Activated naive CD8-positive, alpha-beta T cell treated with anti-CD3 and anti-CD28 coated beads, Interleukin-2, amount 10 ng/mL, durations not matched to agents 7 days and 5 days (primary cell): ENCODE results near the gene TOB2. TPM values are rescaled to one million over a fixed set of nuclear protein-coding genes. Genes with fewer than 3 reads are reported as not detected.
A peak's percentile ranks its signal among the peaks of the same experiment; 100 is the strongest.
"Not testable (repeated sequence)": the region's sequence is repeated elsewhere in the genome, so short reads cannot be mapped to it uniquely, and the experiment has no call there.

ENCODE experiments used
- ATAC-seq: fragments of 150-1000 bp; cut with Tn5 transposase; one replicate; pipeline ENCODE4 v1.10.0; 2021; ENCODE audit warnings: low read depth, moderate library complexity
- POLR2A ChIA-PET: fragments of 350-600 bp; sonication (Branson Sonifier 250); formaldehyde crosslinking; loops from one replicate; lab custom pipeline; 2021; ENCODE audit warnings: antibody characterized with exemption; lab: Charles Lee
- DNase-seq: peaks from one replicate; pipeline ENCODE4 v3.0.0; 2021
- H3K27ac Mint-ChIP-seq: one replicate; pipeline ENCODE4 v1.8.0; 2022; ENCODE audit warnings: mild to moderate bottlenecking, mixed read lengths
- H3K27me3 Mint-ChIP-seq: one replicate; pipeline ENCODE4 v1.8.0; 2022; ENCODE audit warnings: mild to moderate bottlenecking, moderate library complexity, mixed read lengths
- H3K36me3 Mint-ChIP-seq: one replicate; pipeline ENCODE4 v1.8.0; 2021; ENCODE audit warnings: mild to moderate bottlenecking, mixed read lengths
- H3K4me1 Mint-ChIP-seq: one replicate; pipeline ENCODE4 v1.8.0; 2021; ENCODE audit warnings: mixed read lengths
- H3K4me3 Mint-ChIP-seq: one replicate; pipeline ENCODE4 v1.8.0; 2022; ENCODE audit warnings: mild to moderate bottlenecking, moderate library complexity, mixed read lengths
- H3K9me3 Mint-ChIP-seq: one replicate; pipeline ENCODE4 v1.8.0; 2021; ENCODE audit warnings: mixed read lengths
- total RNA-seq, 2 experiments: library from RNA; stranded (reverse); gene quantifications; one replicate each; pipeline ENCODE4 v1.2.3, GENCODE V29; 2021

TOB2 gene
- total RNA-seq, 2 experiments from 2014 or later: 35.7 to 35.9 TPM

- DNase-seq: no peak
- no peaks in the 10 kb centered on the region for H3K9me3 Mint-ChIP-seq
- H3K27me3 Mint-ChIP-seq: no peaks in the 10 kb centered on the region
- POLR2A ChIA-PET: interaction anchor here (1.1 kb wide), 1 partner anchor 61 kb away, joined by 6 read pairs; the partner anchor contains the start of gene PHF5A
- H3K4me3 Mint-ChIP-seq: no peak overlapping the region
- no peak overlapping the region for H3K27ac Mint-ChIP-seq
- H3K36me3 Mint-ChIP-seq: no peaks in the 10 kb centered on the region
- H3K4me1 Mint-ChIP-seq: peaks cover 17% of the 10 kb centered on the region
- ATAC-seq: no peak
These were observed 39.2 kb downstream of the TOB2 start for GRCh38 chr22:41407433-41407832.

- no peaks in the 10 kb centered on the region for H3K36me3 Mint-ChIP-seq
These were observed 40.2 kb downstream of the TOB2 start for GRCh38 chr22:41406410-41406809.

GRCh38 chr22:41405588-41405987 lies 41.0 kb downstream of the TOB2 start:
- POLR2A ChIA-PET: interaction anchor here (0.5 to 1.4 kb wide), 3 partner anchors 41 to 122 kb away, joined by 3 to 4 read pairs (median 4); partner anchors contain the start of gene TOB2
- Mint-ChIP-seq H3K27ac (peak overlapping the region; percentile 78), H3K4me1 (peaks cover 7% of the 10 kb centered on the region), H3K4me3 (no peak overlapping the region), H3K27me3 (no peaks in the 10 kb centered on the region), H3K9me3 (no peaks in the 10 kb centered on the region), H3K36me3 (no peaks in the 10 kb centered on the region)
- peak; percentile 37 for DNase-seq
- no peak for ATAC-seq

More at GRCh38 chr22:41406410-41406809, 40.2 kb downstream of the TOB2 start:
- Mint-ChIP-seq H3K4me1 (peaks cover 11% of the 10 kb centered on the region), H3K27me3 (no peaks in the 10 kb centered on the region), H3K9me3 (no peaks in the 10 kb centered on the region), H3K4me3 (no peak overlapping the region), H3K27ac (peak overlapping the region; percentile 71)
- POLR2A ChIA-PET: no interaction called here
- no peak for ATAC-seq
- no peak for DNase-seq

- POLR2A ChIA-PET: interaction anchor here (1.2 to 2.4 kb wide), 5 partner anchors 42 to 123 kb away, joined by 5 to 15 read pairs (median 12); partner anchors contain the start of genes ACO2, PHF5A and TOB2
- Mint-ChIP-seq H3K9me3 (no peaks in the 10 kb centered on the region), H3K27me3 (no peaks in the 10 kb centered on the region), H3K36me3 (no peaks in the 10 kb centered on the region), H3K27ac (peak overlapping the region; percentile 70), H3K4me1 (peaks cover 5% of the 10 kb centered on the region), H3K4me3 (peak overlapping the region; percentile 49)
- ATAC-seq (peak; percentile 99), DNase-seq (peak; percentile 81)
These were observed 42.9 kb downstream of the TOB2 start for GRCh38 chr22:41403532-41404318.

- POLR2A ChIA-PET: interaction anchor here (1.2 to 2.4 kb wide), 3 partner anchors 45 to 124 kb away, joined by 12 to 15 read pairs (median 13); partner anchors contain the start of genes ACO2, PHF5A and TOB2
- H3K27ac Mint-ChIP-seq, DNase-seq, H3K4me1 Mint-ChIP-seq, ATAC-seq, H3K36me3 Mint-ChIP-seq, H3K4me3 Mint-ChIP-seq, H3K9me3 Mint-ChIP-seq, H3K27me3 Mint-ChIP-seq: not testable (repeated sequence)
These were observed 43.8 kb downstream of the TOB2 start for GRCh38 chr22:41402851-41403250.

- POLR2A ChIA-PET: interaction anchor here (1.3 kb wide), 1 partner anchor 46 kb away, joined by 3 read pairs; no protein-coding TSS in a partner anchor
- H3K4me3 Mint-ChIP-seq: no peak overlapping the region
- no peaks in the 10 kb centered on the region for H3K27me3 Mint-ChIP-seq
- no peaks in the 10 kb centered on the region for H3K36me3 Mint-ChIP-seq
- peaks cover 5% of the 10 kb centered on the region for H3K4me1 Mint-ChIP-seq
- H3K9me3 Mint-ChIP-seq: no peaks in the 10 kb centered on the region
- H3K27ac Mint-ChIP-seq: no peak overlapping the region
- ATAC-seq (no peak), DNase-seq (no peak)
These were observed 44.6 kb downstream of the TOB2 start for GRCh38 chr22:41401781-41402648.

- Mint-ChIP-seq H3K27ac (no peak overlapping the region), H3K4me1 (peaks cover 3% of the 10 kb centered on the region), H3K27me3 (no peaks in the 10 kb centered on the region), H3K9me3 (no peaks in the 10 kb centered on the region), H3K4me3 (no peak overlapping the region), H3K36me3 (no peaks in the 10 kb centered on the region)
- DNase-seq (no peak), ATAC-seq (no peak)
- POLR2A ChIA-PET: no interaction called here
These were observed 47.7 kb downstream of the TOB2 start for GRCh38 chr22:41398921-41399320.

GRCh38 chr22:41397143-41397811 lies 49.3 kb downstream of the TOB2 start:
- DNase-seq (no peak), ATAC-seq (no peak)
- H3K4me3 Mint-ChIP-seq: no peak overlapping the region
- no peaks in the 10 kb centered on the region for H3K36me3 Mint-ChIP-seq
- no peaks in the 10 kb centered on the region for H3K9me3 Mint-ChIP-seq
- POLR2A ChIA-PET: no interaction called here
- H3K27me3 Mint-ChIP-seq: no peaks in the 10 kb centered on the region
- H3K27ac Mint-ChIP-seq: no peak overlapping the region
- H3K4me1 Mint-ChIP-seq: no peaks in the 10 kb centered on the region

GRCh38 chr22:41395531-41396240 lies 50.9 kb downstream of the TOB2 start:
- POLR2A ChIA-PET: no interaction called here
- no peak for ATAC-seq
- H3K36me3 Mint-ChIP-seq: peaks cover 4% of the 10 kb centered on the region

GRCh38 chr22:41394012-41394356 lies 52.6 kb downstream of the TOB2 start:
- DNase-seq: no peak
- no peak for ATAC-seq
- Mint-ChIP-seq H3K4me3 (no peak overlapping the region), H3K27me3 (no peaks in the 10 kb centered on the region), H3K4me1 (peaks cover 3% of the 10 kb centered on the region), H3K9me3 (no peaks in the 10 kb centered on the region), H3K36me3 (peaks cover 4% of the 10 kb centered on the region), H3K27ac (no peak overlapping the region)
- POLR2A ChIA-PET: no interaction called here

More at GRCh38 chr22:41395531-41396240, 50.9 kb downstream of the TOB2 start:
- H3K4me1 Mint-ChIP-seq: peaks cover 3% of the 10 kb centered on the region
- no peak overlapping the region for H3K4me3 Mint-ChIP-seq
- no peaks in the 10 kb centered on the region for H3K9me3 Mint-ChIP-seq
- DNase-seq: no peak
- H3K27ac Mint-ChIP-seq: no peak overlapping the region
- H3K27me3 Mint-ChIP-seq: no peaks in the 10 kb centered on the region

GRCh38 chr22:41387341-41387740 lies 59.3 kb downstream of the TOB2 start:
- Mint-ChIP-seq H3K4me3 (no peak overlapping the region), H3K36me3 (peaks cover 4% of the 10 kb centered on the region), H3K4me1 (peaks cover 8% of the 10 kb centered on the region), H3K27me3 (peaks cover 2% of the 10 kb centered on the region), H3K27ac (no peak overlapping the region), H3K9me3 (no peaks in the 10 kb centered on the region)
- ATAC-seq: no peak
- DNase-seq: no peak
- POLR2A ChIA-PET: no interaction called here

- Mint-ChIP-seq H3K36me3 (no peaks in the 10 kb centered on the region), H3K27me3 (peaks cover 2% of the 10 kb centered on the region), H3K27ac (no peak overlapping the region), H3K4me1 (peaks cover 5% of the 10 kb centered on the region), H3K9me3 (no peaks in the 10 kb centered on the region), H3K4me3 (no peak overlapping the region)
- POLR2A ChIA-PET: no interaction called here
- ATAC-seq (no peak), DNase-seq (no peak)
These were observed 62.5 kb downstream of the TOB2 start for GRCh38 chr22:41384128-41384527.
